ENCODE data around the gene GABRB2.
A peak's percentile ranks its signal among the peaks of the same experiment; 100 is the strongest.
"Not testable (repeated sequence)": the region's sequence is repeated elsewhere in the genome, so short reads cannot be mapped to it uniquely, and the experiment has no call there.

The GABRB2 gene

GRCh38 chr5:161295721-161296250 lies 250.7 kb downstream of the GABRB2 start:
- no peak for DNase-seq

GRCh38 chr5:161288071-161288470 lies 258.5 kb downstream of the GABRB2 start:
- no peak for DNase-seq

- peak; percentile 50 for DNase-seq
These were observed 259.1 kb downstream of the GABRB2 start for GRCh38 chr5:161287436-161287835.

- peak; percentile 24 for DNase-seq
These were observed 260.4 kb downstream of the GABRB2 start for GRCh38 chr5:161286066-161286655.

GRCh38 chr5:161284445-161284844 lies 262.1 kb downstream of the GABRB2 start:
- DNase-seq = no peak

- DNase-seq = peak; percentile 88
These were observed 263.2 kb downstream of the GABRB2 start for GRCh38 chr5:161283296-161283695.

- DNase-seq = peak; percentile 22
These were observed 267.5 kb downstream of the GABRB2 start for GRCh38 chr5:161278739-161279660.

GRCh38 chr5:161277011-161277410 lies 269.5 kb downstream of the GABRB2 start:
- DNase-seq = no peak

GRCh38 chr5:161274951-161275350 lies 271.6 kb downstream of the GABRB2 start:
- no peak for DNase-seq

GRCh38 chr5:161273410-161273809 lies 273.1 kb downstream of the GABRB2 start:
- DNase-seq = no peak

GRCh38 chr5:161271816-161272215 lies 274.7 kb downstream of the GABRB2 start:
- DNase-seq = no peak

- no peak for DNase-seq
These were observed 277.4 kb downstream of the GABRB2 start for GRCh38 chr5:161269125-161269524.

GRCh38 chr5:161266954-161267353 lies 279.6 kb downstream of the GABRB2 start:
- DNase-seq = no peak

GRCh38 chr5:161265006-161265405 lies 281.5 kb downstream of the GABRB2 start:
- no peak for DNase-seq

- DNase-seq = no peak
These were observed 283.3 kb downstream of the GABRB2 start for GRCh38 chr5:161263191-161263590.

GRCh38 chr5:161261668-161262323 lies 284.7 kb downstream of the GABRB2 start:
- DNase-seq = no peak

- no peak for DNase-seq
These were observed 288.1 kb downstream of the GABRB2 start for GRCh38 chr5:161258438-161258837.

GRCh38 chr5:161256957-161257356 lies 289.6 kb downstream of the GABRB2 start:
- no peak for DNase-seq

GRCh38 chr5:161252955-161253354 lies 293.6 kb downstream of the GABRB2 start:
- not testable (repeated sequence) for DNase-seq

GRCh38 chr5:161246749-161247148 lies 299.8 kb downstream of the GABRB2 start:
- no peak for DNase-seq

GRCh38 chr5:161245846-161246245 lies 300.7 kb downstream of the GABRB2 start:
- not testable (repeated sequence) for DNase-seq

Data from NCI-H446 treated with DMSO at 0.1 percent for 48 hours (cell line).